ENCODE results near the gene RIMBP2.
A peak's percentile ranks its signal among the peaks of the same experiment; 100 is the strongest.
"Not testable (repeated sequence)": the region's sequence is repeated elsewhere in the genome, so short reads cannot be mapped to it uniquely, and the experiment has no call there.

Gene RIMBP2

GRCh38 chr12:130688999-130689398 lies 27.1 kb downstream of the RIMBP2 start:
- not testable (repeated sequence) for H3K4me3 ChIP-seq (ENCODE audit: low read length); DNase-seq (ENCODE audit: low read depth, low spot score)

DNA sequence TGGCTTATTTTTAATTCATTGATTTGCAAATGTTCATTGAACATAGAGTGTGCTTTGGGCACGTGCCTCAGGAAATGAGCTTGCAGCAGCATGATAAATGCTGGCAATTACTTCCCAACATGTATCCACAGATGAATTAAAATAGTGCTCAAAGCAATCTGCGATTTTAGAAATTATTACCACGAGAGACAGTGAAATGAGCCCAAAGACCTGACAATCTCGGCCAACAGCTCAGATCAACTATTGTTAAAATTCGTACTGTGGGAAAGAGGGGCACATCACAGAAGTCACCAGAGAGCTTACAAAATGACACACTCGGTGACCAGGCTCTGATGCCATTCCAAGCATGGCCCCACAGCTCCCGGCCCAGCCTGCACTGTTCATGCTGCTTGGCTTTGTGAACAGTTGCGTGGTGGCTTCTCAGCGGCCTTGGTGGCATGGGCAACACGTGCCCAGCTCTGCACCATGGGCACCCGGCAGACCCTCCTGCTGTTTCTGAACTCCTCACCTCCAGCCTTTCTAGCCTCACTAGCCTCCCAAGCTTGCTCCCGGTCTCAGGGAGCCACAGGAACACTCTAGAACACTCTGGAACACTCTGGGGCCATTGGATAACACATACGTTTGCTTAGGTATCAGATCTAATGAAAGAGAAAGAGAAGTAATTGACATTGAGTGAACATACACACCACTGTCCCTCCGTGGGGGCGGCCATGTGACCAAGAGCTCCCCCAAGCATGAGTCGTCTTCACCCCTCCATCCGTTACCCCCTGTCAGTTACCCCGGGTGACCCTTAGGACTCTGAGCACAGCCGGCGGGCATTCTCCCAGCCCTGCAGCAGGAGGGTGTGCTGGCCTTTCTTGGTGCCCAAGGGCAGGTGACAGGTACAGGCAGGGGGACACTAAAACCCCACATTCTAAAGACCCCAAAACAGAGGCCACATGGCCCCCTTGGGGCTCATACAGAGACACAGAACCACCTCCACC lies 28.0 kb downstream of the RIMBP2 start:
- H3K4me3 ChIP-seq (ENCODE audit: low read length), result no peak overlapping the region
- DNase-seq (ENCODE audit: low read depth, low spot score), result no peak

DNA sequence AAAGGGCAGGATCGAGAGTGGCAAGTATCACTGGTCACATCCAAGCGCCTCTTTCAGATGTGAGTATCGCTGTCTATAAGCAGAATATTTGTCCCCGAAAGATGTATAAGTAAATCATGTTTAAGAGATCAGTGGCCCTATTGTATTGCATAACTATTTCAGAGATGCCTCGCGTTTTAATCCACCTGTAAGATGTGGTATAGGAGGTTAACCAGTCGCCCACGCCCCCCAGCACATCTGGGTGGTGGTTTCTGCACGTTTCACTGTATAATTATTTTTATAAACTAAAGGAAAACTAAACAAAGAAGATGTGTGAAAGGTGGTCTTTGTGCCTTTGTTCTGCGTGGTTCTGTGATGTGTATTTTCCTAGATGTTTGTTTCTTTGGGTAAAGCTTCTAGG lies 28.9 kb downstream of the RIMBP2 start:
- peak; percentile 41 for DNase-seq (ENCODE audit: low read depth, low spot score)
- H3K4me3 ChIP-seq (ENCODE audit: low read length), result no peak overlapping the region

DNA sequence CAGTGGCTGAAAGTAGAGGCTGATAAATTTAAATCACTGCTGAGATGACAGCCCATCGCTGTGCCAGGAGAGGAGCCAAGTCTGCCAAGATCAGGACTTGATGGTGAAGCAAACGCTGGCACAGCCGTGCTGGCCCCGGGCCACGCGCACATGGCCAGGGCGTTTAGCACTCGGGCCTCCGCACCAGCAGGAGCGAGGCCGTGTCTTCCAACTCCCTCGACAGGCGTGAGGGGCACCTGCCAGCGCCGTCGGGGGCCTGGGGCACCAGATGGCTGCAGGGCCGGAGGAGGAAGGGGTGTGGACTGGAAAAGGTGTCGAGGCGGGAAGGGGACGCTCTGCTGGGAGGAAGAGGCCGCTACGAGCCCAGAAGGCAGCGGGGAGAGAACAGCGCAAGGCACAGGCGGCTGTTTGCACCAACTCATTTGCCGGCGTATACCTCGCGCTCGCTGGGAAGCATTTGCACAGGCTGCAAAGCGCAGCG lies 29.5 kb downstream of the RIMBP2 start:
- DNase-seq (ENCODE audit: low read depth, low spot score), result no peak
- H3K4me3 ChIP-seq (ENCODE audit: low read length), result no peak overlapping the region

- no peak overlapping the region for H3K4me3 ChIP-seq (ENCODE audit: low read length)
- no peak for DNase-seq (ENCODE audit: low read depth, low spot score)
Measured at GRCh38 chr12:130685850-130686249, 30.2 kb downstream of the RIMBP2 start.

DNA sequence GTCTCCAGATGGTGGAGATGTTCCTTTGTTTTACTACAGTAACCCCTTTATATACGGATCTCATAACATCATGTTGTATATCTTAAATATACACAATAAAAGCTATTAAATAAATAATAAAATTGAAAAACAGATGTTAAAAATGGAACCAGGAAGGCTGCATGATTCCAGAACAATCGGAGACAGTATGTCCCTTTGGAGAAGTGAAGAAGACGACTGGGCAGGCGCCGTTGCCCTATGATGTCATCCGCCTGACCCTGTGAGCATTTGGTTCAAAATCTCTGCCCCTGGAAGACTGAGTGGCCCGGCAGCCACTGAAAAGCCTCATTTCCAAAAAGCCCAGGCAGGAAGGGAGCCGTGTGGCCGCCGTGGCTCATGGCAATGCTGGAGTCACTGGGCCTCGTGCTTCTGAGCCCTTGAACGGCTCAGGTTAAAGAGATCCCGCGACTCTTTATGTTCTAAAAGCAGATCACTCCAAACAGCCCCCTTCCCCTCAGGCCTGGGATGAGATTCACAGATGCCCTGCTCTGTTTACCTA lies 30.8 kb downstream of the RIMBP2 start:
- no peak for DNase-seq (ENCODE audit: low read depth, low spot score)
- H3K4me3 ChIP-seq (ENCODE audit: low read length), result no peak overlapping the region

- no peak for DNase-seq (ENCODE audit: low read depth, low spot score)
Measured at GRCh38 chr12:130683811-130684210, 32.3 kb downstream of the RIMBP2 start.

DNA sequence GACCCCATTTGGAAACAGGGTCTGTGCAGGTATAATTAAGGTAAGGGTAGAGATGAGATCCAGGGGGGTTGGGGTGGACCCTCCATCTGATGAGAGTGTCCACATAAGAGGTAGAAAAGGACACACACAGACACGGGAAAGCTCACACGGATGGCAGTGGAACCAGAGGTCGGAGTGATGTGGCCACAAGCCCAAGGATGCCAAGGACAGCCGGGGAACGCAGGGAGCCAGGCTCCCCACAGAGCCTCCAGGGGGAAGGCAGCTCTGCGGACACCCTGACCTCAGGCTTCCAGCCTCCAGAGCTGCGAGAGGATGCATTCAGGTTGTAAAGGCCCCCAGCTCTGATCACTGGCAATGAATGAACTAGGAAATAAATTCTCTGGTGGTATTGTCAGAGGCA lies 33.0 kb downstream of the RIMBP2 start:
- no peak overlapping the region for H3K4me3 ChIP-seq (ENCODE audit: low read length)
- no peak for DNase-seq (ENCODE audit: low read depth, low spot score)

More at GRCh38 chr12:130683811-130684210, 32.3 kb downstream of the RIMBP2 start:
- no peak overlapping the region for H3K4me3 ChIP-seq (ENCODE audit: low read length)

GRCh38 chr12:130680451-130680990 lies 35.6 kb downstream of the RIMBP2 start:
- no peak overlapping the region for H3K4me3 ChIP-seq (ENCODE audit: low read length)
- DNase-seq (ENCODE audit: low read depth, low spot score), result no peak

- DNase-seq (ENCODE audit: low read depth, low spot score), result no peak
- H3K4me3 ChIP-seq (ENCODE audit: low read length), result no peak overlapping the region
Measured at GRCh38 chr12:130677957-130678558, 38.0 kb downstream of the RIMBP2 start.

GRCh38 chr12:130675791-130676190 lies 40.3 kb downstream of the RIMBP2 start:
- H3K4me3 ChIP-seq (ENCODE audit: low read length), result no peak overlapping the region
- DNase-seq (ENCODE audit: low read depth, low spot score), result no peak

- no peak overlapping the region for H3K4me3 ChIP-seq (ENCODE audit: low read length)
- DNase-seq (ENCODE audit: low read depth, low spot score), result no peak
Measured at GRCh38 chr12:130675121-130675520, 41.0 kb downstream of the RIMBP2 start.

- no peak overlapping the region for H3K4me3 ChIP-seq (ENCODE audit: low read length)
- no peak for DNase-seq (ENCODE audit: low read depth, low spot score)
Measured at GRCh38 chr12:130674676-130675075, 41.4 kb downstream of the RIMBP2 start.

DNA sequence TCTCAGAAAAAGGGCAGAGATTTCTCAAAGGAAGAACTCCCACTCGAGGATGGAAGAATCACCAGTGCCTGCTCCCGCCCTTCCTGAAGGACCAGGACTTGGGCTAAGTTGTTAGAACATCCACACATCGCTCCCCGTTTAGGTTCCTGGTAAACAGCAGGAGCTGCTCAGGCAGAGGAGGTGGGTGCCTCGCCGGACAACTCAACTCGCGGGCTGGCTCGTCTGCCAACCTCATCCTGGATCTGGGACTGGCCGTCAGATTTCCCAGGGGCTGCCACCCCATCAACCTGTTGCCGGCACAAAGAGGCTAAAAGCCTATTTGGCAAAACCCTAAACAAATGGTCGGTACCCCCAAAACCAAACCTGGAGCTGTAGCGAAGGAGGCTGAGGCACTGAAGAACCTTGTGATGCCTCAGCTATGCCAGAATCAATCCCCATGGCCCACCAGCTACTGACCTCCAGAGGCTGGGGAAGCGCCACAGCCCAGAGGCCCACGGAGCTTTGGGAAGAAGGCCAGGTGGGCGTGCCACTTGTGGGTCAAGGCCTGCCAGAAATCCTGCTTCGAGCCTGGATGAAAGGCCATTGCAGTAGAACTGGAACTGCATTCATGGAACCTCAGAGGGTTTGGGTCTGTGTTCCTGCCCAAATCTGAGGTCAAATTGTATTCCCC lies 42.9 kb downstream of the RIMBP2 start:
- H3K4me3 ChIP-seq (ENCODE audit: low read length), result no peak overlapping the region
- no peak for DNase-seq (ENCODE audit: low read depth, low spot score)

- H3K4me3 ChIP-seq (ENCODE audit: low read length), result no peak overlapping the region
- no peak for DNase-seq (ENCODE audit: low read depth, low spot score)
Measured at GRCh38 chr12:130672089-130672820, 43.8 kb downstream of the RIMBP2 start.

GRCh38 chr12:130671556-130671955 lies 44.5 kb downstream of the RIMBP2 start:
- DNase-seq (ENCODE audit: low read depth, low spot score), result no peak
- no peak overlapping the region for H3K4me3 ChIP-seq (ENCODE audit: low read length)

DNA sequence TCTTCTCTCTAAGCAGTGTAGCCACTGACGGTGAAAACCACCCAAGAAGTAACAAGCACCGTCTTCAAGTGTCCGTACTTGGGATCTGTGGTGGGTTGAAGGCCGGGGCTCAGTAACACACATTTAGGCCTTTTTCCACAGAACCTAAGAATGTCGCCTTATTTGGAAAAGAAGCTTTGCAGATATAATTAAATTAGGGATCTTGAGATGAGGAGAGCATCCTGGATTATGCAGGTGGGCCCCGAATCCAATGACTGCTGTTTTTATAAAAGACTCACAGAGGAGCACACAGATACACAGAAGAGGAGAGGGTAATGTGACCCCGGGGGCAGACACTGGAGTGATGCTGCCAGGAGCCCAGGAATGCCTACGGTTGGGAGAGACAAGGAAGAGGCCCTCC lies 46.3 kb downstream of the RIMBP2 start:
- no peak overlapping the region for H3K4me3 ChIP-seq (ENCODE audit: low read length)
- no peak for DNase-seq (ENCODE audit: low read depth, low spot score)

DNA sequence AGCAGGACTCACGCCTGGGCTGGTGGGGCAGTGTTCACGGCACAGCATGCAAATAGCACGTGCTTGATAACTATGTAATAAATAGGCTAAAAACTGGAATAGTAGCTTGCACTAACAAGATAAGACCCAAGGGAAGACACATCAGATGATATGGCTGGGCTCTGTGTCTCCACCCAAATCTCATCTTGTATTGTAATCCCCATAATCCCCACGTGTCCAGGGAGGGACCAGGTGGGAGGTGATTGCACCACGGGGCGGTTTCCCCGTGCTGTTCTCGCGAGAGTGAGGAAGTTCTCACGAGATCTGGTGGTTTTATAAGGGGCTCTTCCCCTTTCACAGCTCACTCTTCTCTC lies 46.9 kb downstream of the RIMBP2 start:
- H3K4me3 ChIP-seq (ENCODE audit: low read length), result no peak overlapping the region
- no peak for DNase-seq (ENCODE audit: low read depth, low spot score)

Data from Jurkat, Clone E6-1 (cell line).